ENCODE data around the gene ZFP91. TPM values are rescaled to one million over a fixed set of nuclear protein-coding genes. Genes with fewer than 3 reads are reported as not detected.

The ZFP91 gene
- polyA plus RNA-seq, 2 of the 4 experiments (the other 2 are of a cell fraction), result 48.5 to 66.9 TPM

- ChIA-PET CTCF (interaction anchor here (1.1 to 1.3 kb wide), 2 partner anchors 10 to 13 kb away, joined by 3 read pairs; no protein-coding TSS in a partner anchor), POLR2A (no interaction called here)
- H3K4me1 ChIP-seq, result peaks cover 13% of the 10 kb centered on the region; the same call in 2 of the 3 replicates
- no peak overlapping the region for H3K4me2 ChIP-seq
- no peak for TF ChIP-seq POLR2A (IDR thresholded peaks at IDR 0.05; ENCODE audit: low read length)
- TF ChIP-seq PHF8 (IDR thresholded peaks at IDR 0.05; ENCODE audit: borderline replicate concordance, low read depth), result no peak
- TF ChIP-seq CHD2 (IDR thresholded peaks at IDR 0.05; ENCODE audit: low read length, partially characterized antibody), result no peak
- no peak for TF ChIP-seq RFX5 (IDR thresholded peaks at IDR 0.05)
- no peak for TF ChIP-seq SREBF2 (IDR thresholded peaks at IDR 0.05)
- TF ChIP-seq RAD21 (conservative IDR thresholded peaks at IDR 0.05 in 1 of 2, IDR thresholded peaks at IDR 0.05 in 1 of 2), result no peak
- no peak for TF ChIP-seq JUNB (IDR thresholded peaks at IDR 0.05)
- TF ChIP-seq, protein P1, sequence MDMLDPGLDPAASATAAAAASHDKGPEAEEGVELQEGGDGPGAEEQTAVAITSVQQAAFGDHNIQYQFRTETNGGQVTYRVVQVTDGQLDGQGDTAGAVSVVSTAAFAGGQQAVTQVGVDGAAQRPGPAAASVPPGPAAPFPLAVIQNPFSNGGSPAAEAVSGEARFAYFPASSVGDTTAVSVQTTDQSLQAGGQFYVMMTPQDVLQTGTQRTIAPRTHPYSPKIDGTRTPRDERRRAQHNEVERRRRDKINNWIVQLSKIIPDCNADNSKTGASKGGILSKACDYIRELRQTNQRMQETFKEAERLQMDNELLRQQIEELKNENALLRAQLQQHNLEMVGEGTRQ (IDR thresholded peaks at IDR 0.05), result no peak
- no peak for TF ChIP-seq CBX8 (IDR thresholded peaks at IDR 0.05)
- TF ChIP-seq, protein P2, sequence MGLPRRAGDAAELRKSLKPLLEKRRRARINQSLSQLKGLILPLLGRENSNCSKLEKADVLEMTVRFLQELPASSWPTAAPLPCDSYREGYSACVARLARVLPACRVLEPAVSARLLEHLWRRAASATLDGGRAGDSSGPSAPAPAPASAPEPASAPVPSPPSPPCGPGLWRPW (IDR thresholded peaks at IDR 0.05), result no peak
- 91% methylated on average over 5 of the region's 5 CpGs for WGBS (ENCODE audit: missing lambda C conversion rate)
- H3K9me3 ChIP-seq, result no peaks in the 10 kb centered on the region
- DNase-seq (ENCODE audit: low read depth in 1 of 2, low spot score in 1 of 2) (no peak), FAIRE-seq (no peak), ATAC-seq (no peak)
- H3K27ac ChIP-seq, result no peak overlapping the region
- H3K4me3 ChIP-seq, result no peak overlapping the region
Observed at GRCh38 chr11:58592760-58593472, 14.1 kb downstream of the ZFP91 start.

- Histone ChIP-seq H3K4me3 (no peak overlapping the region), H3K9me3 (no peaks in the 10 kb centered on the region), H3K27ac (no peak overlapping the region), H3K4me1 (peaks cover 13% of the 10 kb centered on the region; the same call in 2 of the 3 replicates), H3K4me2 (no peak overlapping the region)
- WGBS (ENCODE audit: missing lambda C conversion rate), result 57% methylated on average over 4 of the region's 4 CpGs
- CTCF ChIA-PET, result no interaction called here
- DNase-seq (ENCODE audit: low read depth in 1 of 2, low spot score in 1 of 2) (no peak), FAIRE-seq (no peak), ATAC-seq (no peak)
- no peak for TF ChIP-seq ZFP36 (IDR thresholded peaks at IDR 0.05; ENCODE audit: borderline replicate concordance, partially characterized antibody)
- no peak for TF ChIP-seq RFX5 (IDR thresholded peaks at IDR 0.05)
- TF ChIP-seq MAZ (IDR thresholded peaks at IDR 0.05; ENCODE audit: borderline replicate concordance, low read depth, low read length), result no peak
- TF ChIP-seq RNF2 (IDR thresholded peaks at IDR 0.05; ENCODE audit: borderline replicate concordance, low read depth), result no peak
- no peak for TF ChIP-seq CEBPB (IDR thresholded peaks at IDR 0.05)
- TF ChIP-seq JUNB (IDR thresholded peaks at IDR 0.05), result no peak
- TF ChIP-seq FOSB (CRISPR knock-in tag; IDR thresholded peaks at IDR 0.05), result no peak
- no peak for TF ChIP-seq CBX8 (IDR thresholded peaks at IDR 0.05)
- no peak for TF ChIP-seq FOXS1 (CRISPR knock-in tag; IDR thresholded peaks at IDR 0.05)
- TF ChIP-seq, protein P3, sequence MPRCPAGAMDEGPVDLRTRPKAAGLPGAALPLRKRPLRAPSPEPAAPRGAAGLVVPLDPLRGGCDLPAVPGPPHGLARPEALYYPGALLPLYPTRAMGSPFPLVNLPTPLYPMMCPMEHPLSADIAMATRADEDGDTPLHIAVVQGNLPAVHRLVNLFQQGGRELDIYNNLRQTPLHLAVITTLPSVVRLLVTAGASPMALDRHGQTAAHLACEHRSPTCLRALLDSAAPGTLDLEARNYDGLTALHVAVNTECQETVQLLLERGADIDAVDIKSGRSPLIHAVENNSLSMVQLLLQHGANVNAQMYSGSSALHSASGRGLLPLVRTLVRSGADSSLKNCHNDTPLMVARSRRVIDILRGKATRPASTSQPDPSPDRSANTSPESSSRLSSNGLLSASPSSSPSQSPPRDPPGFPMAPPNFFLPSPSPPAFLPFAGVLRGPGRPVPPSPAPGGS (IDR thresholded peaks at IDR 0.05), result no peak
- POLR2A ChIA-PET, result no interaction called here
Observed at GRCh38 chr11:58594826-58595225, 16.0 kb downstream of the ZFP91 start.

DNA sequence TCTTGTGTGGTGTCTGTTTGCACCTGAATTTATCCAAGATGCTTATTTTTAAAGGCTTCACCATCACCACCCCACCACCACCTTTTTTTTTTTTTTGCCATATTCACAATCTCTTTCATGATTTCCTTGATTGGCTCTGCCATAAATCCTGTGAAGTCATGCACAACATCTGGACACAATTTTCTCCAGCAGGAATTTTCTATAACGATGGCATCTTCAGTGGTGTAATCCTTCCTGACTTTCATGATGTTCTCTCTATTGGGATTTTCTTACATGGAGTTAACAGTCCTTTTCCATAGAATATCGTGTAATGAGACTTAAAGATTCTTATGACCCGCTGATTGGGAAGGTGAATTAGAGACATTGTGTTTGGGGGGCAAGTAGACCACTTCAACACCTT is 17.8 kb downstream of the ZFP91 start:
- WGBS (ENCODE audit: missing lambda C conversion rate), result 95% methylated on average over 3 of the region's 3 CpGs
- no peak for ATAC-seq
- no peak for DNase-seq (ENCODE audit: low read depth in 1 of 2, low spot score in 1 of 2)
- ChIA-PET POLR2A (no interaction called here), CTCF (no interaction called here)
- FAIRE-seq, result no peak
- Histone ChIP-seq H3K4me1 (peaks cover 13% of the 10 kb centered on the region; the same call in 2 of the 3 replicates), H3K4me2 (no peak overlapping the region), H3K9me3 (no peaks in the 10 kb centered on the region), H3K27ac (no peak overlapping the region), H3K4me3 (no peak overlapping the region)
- no peak for TF ChIP-seq CHD2 (IDR thresholded peaks at IDR 0.05; ENCODE audit: low read length, partially characterized antibody)
- no peak for TF ChIP-seq RARB (CRISPR knock-in tag; IDR thresholded peaks at IDR 0.05)
- no peak for TF ChIP-seq REST (IDR thresholded peaks at IDR 0.05)
